IPS-20b (cell line): ENCODE results near the gene IVL.

Experiments
- H3K27ac ChIP-seq: one replicate; pipeline ENCODE4 v1.5.1; 2013; ENCODE audit warnings: low read length
- H3K27me3 ChIP-seq: 2 replicates; pipeline ENCODE4 v1.6.1; 2013; ENCODE audit warnings: mild to moderate bottlenecking, low read length, inconsistent platforms; ENCODE audit not compliant: insufficient read depth
- H3K36me3 ChIP-seq: 2 replicates; pipeline ENCODE4 v1.6.1; 2013; ENCODE audit warnings: low read depth, mild to moderate bottlenecking, inconsistent platforms, low read length, moderate library complexity; ENCODE audit not compliant: insufficient read depth
- H3K4me1 ChIP-seq: 2 replicates; pipeline ENCODE4 v1.6.1; 2013; ENCODE audit warnings: mild to moderate bottlenecking, control low read depth, inconsistent platforms, low read length, moderate library complexity; ENCODE audit not compliant: insufficient read depth
- H3K4me3 ChIP-seq: 2 replicates; pipeline ENCODE4 v1.5.1; 2013; ENCODE audit warnings: mild to moderate bottlenecking, low read length, inconsistent platforms
- H3K9ac ChIP-seq: 2 replicates; pipeline ENCODE4 v1.6.1; 2013; ENCODE audit warnings: low read depth, mild to moderate bottlenecking, inconsistent platforms, low read length, moderate library complexity
- H3K9me3 ChIP-seq: 2 replicates; pipeline ENCODE4 v1.6.1; 2013; ENCODE audit warnings: mild to moderate bottlenecking, low read depth, low read length, inconsistent platforms; ENCODE audit not compliant: insufficient read depth

Gene IVL

DNA sequence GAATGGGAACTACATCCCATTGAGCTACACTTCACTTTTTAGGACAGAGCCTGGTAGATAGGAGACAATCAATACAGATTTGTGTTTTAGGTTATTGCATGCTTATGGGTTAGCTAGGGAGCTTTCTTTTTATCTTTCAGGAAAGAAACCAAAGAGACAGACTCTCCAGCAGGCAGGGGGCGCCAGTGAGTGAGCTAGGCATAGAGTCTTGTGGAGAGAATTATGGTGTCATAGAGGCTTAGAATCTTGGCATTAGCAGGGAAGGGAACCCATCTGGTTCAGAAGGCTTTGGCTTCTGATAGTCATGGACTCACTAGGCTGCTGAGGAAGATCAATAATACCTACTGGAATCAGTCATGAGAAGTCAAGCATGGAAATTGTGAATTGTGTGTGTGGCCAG lies 30.3 kb upstream of the IVL start, which contains the start of gene SMCP:
SMCP (plus strand) TSS at position 281 of the 400 bp plus-strand sequence. CDS start 6,101 bp downstream, outside the sequence.
- Histone ChIP-seq H3K27ac (no peak within 1 kb of the TSS), H3K4me3 (no peak within 1 kb of the TSS), H3K27me3 (no peaks in the 10 kb centered on the region), H3K4me1 (no peaks in the 10 kb centered on the region), H3K9me3 (no peaks in the 10 kb centered on the region; the same call in 1 of the 2 replicates), H3K9ac (no peak within 1 kb of the TSS), H3K36me3 (no peaks in the 10 kb centered on the region)

GRCh38 chr1:152879559-152880198 lies 28.7 kb upstream of the IVL start:
- Histone ChIP-seq H3K36me3 (no peaks in the 10 kb centered on the region), H3K9ac (no peak overlapping the region), H3K27ac (no peak overlapping the region), H3K4me1 (no peaks in the 10 kb centered on the region), H3K27me3 (no peaks in the 10 kb centered on the region), H3K9me3 (peaks cover 10% of the 10 kb centered on the region; the same call in 1 of the 2 replicates), H3K4me3 (no peak overlapping the region)

DNA sequence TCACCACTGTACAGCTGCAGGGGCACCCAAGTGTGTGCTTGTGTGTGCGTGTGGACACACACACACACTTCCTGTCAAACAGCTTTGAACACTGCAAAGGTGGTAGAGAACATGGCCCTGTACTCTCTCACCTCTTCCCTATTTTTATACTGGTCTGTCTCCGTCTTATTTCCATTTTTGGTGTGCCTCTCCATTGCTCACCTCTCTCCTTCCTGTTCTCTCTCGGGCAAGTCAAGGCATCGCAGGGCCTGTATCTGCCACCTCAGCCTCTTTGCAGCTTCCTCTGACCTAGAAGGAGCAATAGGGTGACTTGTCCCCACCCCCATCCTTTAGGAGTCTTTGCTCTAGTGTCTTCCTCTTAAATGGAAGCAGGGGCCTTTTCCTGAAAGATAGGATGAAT lies 28.0 kb upstream of the IVL start:
- no peak overlapping the region for H3K4me3 ChIP-seq
- H3K27ac ChIP-seq, result no peak overlapping the region
- H3K27me3 ChIP-seq, result no peaks in the 10 kb centered on the region
- no peak overlapping the region for H3K9ac ChIP-seq
- no peaks in the 10 kb centered on the region for H3K36me3 ChIP-seq
- peaks cover 10% of the 10 kb centered on the region; the same call in 1 of the 2 replicates for H3K9me3 ChIP-seq
- H3K4me1 ChIP-seq, result no peaks in the 10 kb centered on the region

- Histone ChIP-seq H3K36me3 (no peaks in the 10 kb centered on the region), H3K9ac (no peak overlapping the region), H3K27me3 (no peaks in the 10 kb centered on the region), H3K4me3 (no peak overlapping the region), H3K4me1 (no peaks in the 10 kb centered on the region), H3K27ac (no peak overlapping the region), H3K9me3 (peaks cover 10% of the 10 kb centered on the region; the same call in 1 of the 2 replicates)
Measured at GRCh38 chr1:152880907-152881306, 27.4 kb upstream of the IVL start.

DNA sequence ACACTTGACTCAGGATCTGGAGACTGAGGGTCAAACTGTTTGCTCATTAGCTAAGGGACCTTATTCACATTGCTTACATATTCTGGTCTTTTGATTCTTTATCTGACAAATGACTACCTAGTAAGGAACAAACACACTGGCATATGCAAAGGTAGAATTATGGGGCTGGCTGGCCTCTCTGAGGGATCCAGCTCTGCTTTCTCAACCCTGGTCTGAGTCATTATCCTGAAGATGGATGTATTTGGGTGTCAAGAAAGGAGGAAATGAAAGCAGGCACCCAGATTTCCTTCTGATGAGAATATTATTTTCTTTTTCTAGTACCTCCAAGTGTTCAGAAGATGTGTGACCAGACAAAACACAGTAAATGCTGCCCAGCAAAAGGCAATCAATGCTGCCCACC lies 24.3 kb upstream of the IVL start:
- peaks cover 13% of the 10 kb centered on the region for H3K9me3 ChIP-seq
- H3K27ac ChIP-seq, result no peak overlapping the region
- H3K36me3 ChIP-seq, result no peaks in the 10 kb centered on the region
- H3K4me1 ChIP-seq, result no peaks in the 10 kb centered on the region
- no peaks in the 10 kb centered on the region for H3K27me3 ChIP-seq
- H3K4me3 ChIP-seq, result no peak overlapping the region
- H3K9ac ChIP-seq, result no peak overlapping the region

- Histone ChIP-seq H3K27ac (no peak overlapping the region), H3K9ac (no peak overlapping the region), H3K36me3 (no peaks in the 10 kb centered on the region), H3K4me1 (no peaks in the 10 kb centered on the region), H3K27me3 (no peaks in the 10 kb centered on the region), H3K4me3 (no peak overlapping the region), H3K9me3 (peaks cover 13% of the 10 kb centered on the region)
Measured at GRCh38 chr1:152884506-152884905, 23.8 kb upstream of the IVL start.

DNA sequence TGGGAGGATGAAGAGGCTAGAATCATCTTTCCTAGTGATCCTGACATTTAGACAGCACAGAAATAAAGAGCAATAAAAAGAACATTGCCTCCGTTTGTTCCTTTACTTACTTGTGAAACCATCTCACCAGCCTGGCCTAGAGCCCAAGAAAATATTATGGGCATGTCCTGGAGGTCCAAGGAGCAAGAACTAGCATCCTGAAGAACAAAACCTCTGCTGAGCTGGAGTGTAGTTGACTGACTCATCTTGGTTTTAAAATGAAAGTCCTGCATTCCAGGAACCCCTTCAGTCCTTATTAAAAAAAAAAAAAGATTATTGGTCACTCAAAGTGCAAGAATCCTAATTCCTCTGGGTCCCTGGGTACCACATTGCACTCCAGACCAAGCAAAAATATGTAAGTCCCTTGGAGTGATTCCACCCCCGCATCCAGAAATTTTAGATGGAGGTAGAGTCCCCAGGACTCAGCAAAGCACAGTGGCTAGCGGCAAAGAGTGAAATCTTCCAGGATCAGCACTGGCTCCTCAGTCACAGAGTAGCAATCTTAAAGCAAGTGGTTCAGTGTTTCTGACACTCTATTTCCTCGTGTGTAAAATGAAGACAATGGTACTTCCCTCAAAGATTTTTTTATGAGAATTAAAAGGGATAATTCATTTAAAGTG lies 23.3 kb upstream of the IVL start:
- Histone ChIP-seq H3K36me3 (no peaks in the 10 kb centered on the region), H3K27me3 (no peaks in the 10 kb centered on the region), H3K4me1 (no peaks in the 10 kb centered on the region), H3K9ac (no peak overlapping the region), H3K9me3 (peaks cover 13% of the 10 kb centered on the region), H3K4me3 (no peak overlapping the region), H3K27ac (no peak overlapping the region)

GRCh38 chr1:152886085-152886484 lies 22.3 kb upstream of the IVL start:
- Histone ChIP-seq H3K4me3 (no peak overlapping the region), H3K36me3 (no peaks in the 10 kb centered on the region), H3K4me1 (no peaks in the 10 kb centered on the region), H3K27ac (no peak overlapping the region), H3K27me3 (no peaks in the 10 kb centered on the region), H3K9ac (no peak overlapping the region), H3K9me3 (peaks cover 13% of the 10 kb centered on the region)

DNA sequence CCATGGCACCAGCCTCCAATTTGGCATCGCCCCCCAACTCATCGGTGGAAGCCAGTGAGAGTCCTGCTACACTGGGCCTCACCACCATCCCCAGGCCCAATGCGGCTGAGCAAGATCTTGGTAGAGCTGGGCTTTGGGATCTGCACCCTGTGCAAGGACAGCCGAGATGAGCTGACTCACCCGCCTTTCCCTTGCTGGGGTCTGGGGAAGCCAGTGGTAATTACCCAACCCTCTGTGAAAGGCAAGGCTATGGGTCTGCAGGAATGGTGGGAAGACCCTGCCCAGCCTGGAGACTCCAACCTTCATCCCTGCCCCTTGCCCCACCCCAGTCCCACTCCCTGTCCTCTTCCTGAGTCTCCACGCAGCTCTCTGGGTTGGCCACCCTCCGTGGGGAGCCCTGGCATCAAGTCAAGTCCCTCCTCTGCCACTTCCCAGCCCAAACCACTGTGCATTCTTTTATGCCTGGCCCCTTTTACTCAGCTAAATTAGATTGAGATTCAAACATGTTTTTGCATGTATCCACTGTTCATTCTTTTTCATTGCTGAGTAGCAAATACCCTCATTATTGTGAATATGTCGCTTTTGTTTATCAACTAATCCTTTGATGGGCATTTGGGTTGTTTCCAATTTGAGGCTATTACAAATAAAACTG lies 21.5 kb upstream of the IVL start:
- Histone ChIP-seq H3K4me3 (no peak overlapping the region), H3K9me3 (peaks cover 13% of the 10 kb centered on the region), H3K27me3 (no peaks in the 10 kb centered on the region), H3K27ac (no peak overlapping the region), H3K36me3 (no peaks in the 10 kb centered on the region), H3K9ac (no peak overlapping the region), H3K4me1 (no peaks in the 10 kb centered on the region)

DNA sequence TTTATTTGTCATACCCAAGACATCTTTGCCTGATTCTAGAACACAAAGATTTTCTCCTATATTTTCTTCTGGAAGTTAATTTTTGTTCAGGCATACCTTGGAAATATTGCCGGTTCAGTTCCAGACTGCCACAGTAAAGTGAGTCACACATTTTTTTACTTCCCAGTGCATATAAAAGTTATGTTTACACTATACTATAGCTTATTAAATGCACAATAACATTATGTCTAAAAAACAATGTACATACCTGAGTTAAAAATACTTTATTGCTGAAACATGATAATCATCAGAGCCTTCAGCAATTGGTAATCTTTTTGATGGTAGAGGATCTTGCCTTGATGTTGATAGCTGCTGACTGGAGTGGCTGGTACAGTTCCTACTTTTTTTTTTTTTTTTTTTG lies 20.2 kb upstream of the IVL start:
- Histone ChIP-seq H3K4me3 (no peak overlapping the region), H3K9ac (no peak overlapping the region), H3K27me3 (no peaks in the 10 kb centered on the region), H3K9me3 (peaks cover 13% of the 10 kb centered on the region), H3K4me1 (no peaks in the 10 kb centered on the region), H3K27ac (no peak overlapping the region), H3K36me3 (no peaks in the 10 kb centered on the region)

DNA sequence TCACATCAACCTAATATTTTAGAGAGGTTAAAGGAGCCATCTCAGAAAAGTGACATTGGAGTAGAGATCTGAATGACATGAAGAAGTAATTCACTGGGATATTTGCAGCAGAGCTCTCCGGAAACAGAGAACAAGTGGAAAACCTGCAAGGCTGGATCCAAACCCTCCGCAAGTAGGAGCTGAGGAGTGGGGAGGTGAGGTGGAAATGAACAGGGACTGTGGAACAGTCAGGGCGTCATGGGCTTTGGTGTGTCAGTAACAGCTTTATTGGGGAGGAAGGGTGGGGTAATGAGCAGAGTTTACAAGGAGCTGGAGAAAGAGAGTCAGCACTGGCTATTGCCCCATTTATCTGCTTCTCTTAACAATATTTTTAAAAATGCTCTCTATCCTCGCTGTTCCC lies 9.3 kb upstream of the IVL start:
- H3K9ac ChIP-seq, result no peak overlapping the region
- H3K9me3 ChIP-seq, result peaks cover 11% of the 10 kb centered on the region; the same call in 1 of the 2 replicates
- no peaks in the 10 kb centered on the region for H3K27me3 ChIP-seq
- H3K4me3 ChIP-seq, result no peak overlapping the region
- no peak overlapping the region for H3K27ac ChIP-seq
- H3K4me1 ChIP-seq, result no peaks in the 10 kb centered on the region
- H3K36me3 ChIP-seq, result no peaks in the 10 kb centered on the region

DNA sequence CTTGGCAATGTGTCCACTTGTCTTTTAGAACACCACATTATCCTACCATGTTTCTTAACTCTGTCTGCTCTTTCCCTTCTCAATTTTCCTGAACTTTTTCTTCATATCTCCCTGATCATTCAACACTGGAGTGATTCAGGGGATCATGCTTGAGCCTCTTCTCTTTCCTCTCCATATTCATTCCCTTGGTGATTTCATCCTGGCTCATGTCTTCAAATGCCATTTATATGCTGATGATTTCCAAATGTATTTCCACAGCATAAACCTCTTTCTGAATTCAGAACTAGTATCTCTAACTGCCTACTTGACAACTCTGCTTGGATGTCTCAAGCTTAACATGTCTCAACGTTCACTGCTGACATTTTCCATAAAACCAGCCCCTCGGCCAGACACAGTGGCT lies 8.5 kb upstream of the IVL start:
- H3K4me3 ChIP-seq, result no peak overlapping the region
- H3K9me3 ChIP-seq, result peaks cover 17% of the 10 kb centered on the region; the same call in 1 of the 2 replicates
- no peak overlapping the region for H3K27ac ChIP-seq
- H3K4me1 ChIP-seq, result no peaks in the 10 kb centered on the region
- no peaks in the 10 kb centered on the region for H3K27me3 ChIP-seq
- H3K36me3 ChIP-seq, result no peaks in the 10 kb centered on the region
- H3K9ac ChIP-seq, result no peak overlapping the region
